ENCODE measurements around the gene CST7.

GRCh38 chr20:24914388-24915241 is 34.5 kb upstream of the CST7 start:
- TF ChIP-seq EZH2 (IDR thresholded peaks at IDR 0.05) (no peak), POLR2AphosphoS5 (IDR thresholded peaks at IDR 0.05; ENCODE audit: borderline replicate concordance, low read depth, low read length) (no peak), FOXP2 (optimal IDR thresholded peaks at IDR 0.05; ENCODE audit: control extremely low read depth, extremely low read length, insufficient read depth) (no peak)
